ENCODE data around the gene PBX3. TPM values are rescaled to one million over a fixed set of nuclear protein-coding genes. Genes with fewer than 3 reads are reported as not detected.

Gene PBX3
- total RNA-seq, 2 donors from 2014 or later, result 71.1 to 91.5 TPM

DNA sequence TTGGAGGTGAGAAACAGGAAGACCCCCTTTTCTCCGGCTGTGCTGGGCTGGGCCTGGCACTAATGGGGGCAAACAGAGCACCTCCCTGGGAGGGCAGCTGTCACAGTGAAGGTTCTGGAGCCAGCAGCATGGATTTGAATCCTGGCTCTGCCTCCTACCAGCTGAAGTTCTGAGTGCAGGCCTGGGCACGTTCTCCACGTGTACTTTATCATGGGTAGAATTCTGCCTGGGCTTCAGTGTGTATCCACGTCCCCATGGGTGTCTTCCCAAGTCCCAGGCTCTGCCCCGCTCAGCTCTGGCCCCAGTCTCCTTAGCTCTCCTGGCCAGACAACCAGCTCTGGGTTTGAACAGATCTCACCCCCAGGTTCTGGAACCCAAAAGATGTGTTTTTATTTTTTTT is 223.2 kb downstream of the PBX3 start:
- Histone ChIP-seq H3K27me3 (no peaks in the 10 kb centered on the region), H3K27ac (no peak overlapping the region), H3K36me3 (peaks cover 9% of the 10 kb centered on the region), H3K9me3 (peaks cover 0 to 7% of the 10 kb centered on the region in 2 donors), H3K4me1 (no peaks in the 10 kb centered on the region), H3K4me3 (no peak overlapping the region)
- DNase-seq (ENCODE audit: low spot score), result no peak
- TF ChIP-seq, protein P1, sequence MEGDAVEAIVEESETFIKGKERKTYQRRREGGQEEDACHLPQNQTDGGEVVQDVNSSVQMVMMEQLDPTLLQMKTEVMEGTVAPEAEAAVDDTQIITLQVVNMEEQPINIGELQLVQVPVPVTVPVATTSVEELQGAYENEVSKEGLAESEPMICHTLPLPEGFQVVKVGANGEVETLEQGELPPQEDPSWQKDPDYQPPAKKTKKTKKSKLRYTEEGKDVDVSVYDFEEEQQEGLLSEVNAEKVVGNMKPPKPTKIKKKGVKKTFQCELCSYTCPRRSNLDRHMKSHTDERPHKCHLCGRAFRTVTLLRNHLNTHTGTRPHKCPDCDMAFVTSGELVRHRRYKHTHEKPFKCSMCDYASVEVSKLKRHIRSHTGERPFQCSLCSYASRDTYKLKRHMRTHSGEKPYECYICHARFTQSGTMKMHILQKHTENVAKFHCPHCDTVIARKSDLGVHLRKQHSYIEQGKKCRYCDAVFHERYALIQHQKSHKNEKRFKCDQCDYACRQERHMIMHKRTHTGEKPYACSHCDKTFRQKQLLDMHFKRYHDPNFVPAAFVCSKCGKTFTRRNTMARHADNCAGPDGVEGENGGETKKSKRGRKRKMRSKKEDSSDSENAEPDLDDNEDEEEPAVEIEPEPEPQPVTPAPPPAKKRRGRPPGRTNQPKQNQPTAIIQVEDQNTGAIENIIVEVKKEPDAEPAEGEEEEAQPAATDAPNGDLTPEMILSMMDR (IDR thresholded peaks at IDR 0.05), result no peak

DNA sequence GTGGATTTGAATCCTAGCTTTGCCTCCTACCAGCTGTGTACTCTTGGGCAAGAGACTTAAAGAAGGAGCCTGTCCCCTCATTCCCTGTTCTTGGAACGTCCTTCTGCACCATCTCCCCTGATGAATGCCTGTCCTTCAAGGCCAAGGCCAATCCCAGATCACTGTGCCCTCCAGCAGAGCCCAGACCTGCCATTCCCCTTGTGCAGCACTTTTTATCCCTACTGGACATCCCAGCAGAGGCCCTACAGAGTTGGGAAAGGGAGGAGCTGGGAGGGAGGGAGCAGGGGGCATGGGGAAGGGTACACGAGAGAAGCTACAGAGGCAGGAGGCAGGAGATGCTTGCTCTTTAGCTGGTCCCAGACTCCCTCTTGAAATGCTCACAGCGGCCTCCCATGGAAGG is 223.9 kb downstream of the PBX3 start:
- peak; percentile 46 for DNase-seq (ENCODE audit: low spot score)
- Histone ChIP-seq H3K27me3 (no peaks in the 10 kb centered on the region), H3K36me3 (peaks cover 2% of the 10 kb centered on the region), H3K4me1 (no peaks in the 10 kb centered on the region), H3K27ac (no peak overlapping the region), H3K4me3 (no peak overlapping the region), H3K9me3 (peaks cover 0 to 13% of the 10 kb centered on the region in 2 donors)
- TF ChIP-seq, protein P1 (IDR thresholded peaks at IDR 0.05), result no peak

DNA sequence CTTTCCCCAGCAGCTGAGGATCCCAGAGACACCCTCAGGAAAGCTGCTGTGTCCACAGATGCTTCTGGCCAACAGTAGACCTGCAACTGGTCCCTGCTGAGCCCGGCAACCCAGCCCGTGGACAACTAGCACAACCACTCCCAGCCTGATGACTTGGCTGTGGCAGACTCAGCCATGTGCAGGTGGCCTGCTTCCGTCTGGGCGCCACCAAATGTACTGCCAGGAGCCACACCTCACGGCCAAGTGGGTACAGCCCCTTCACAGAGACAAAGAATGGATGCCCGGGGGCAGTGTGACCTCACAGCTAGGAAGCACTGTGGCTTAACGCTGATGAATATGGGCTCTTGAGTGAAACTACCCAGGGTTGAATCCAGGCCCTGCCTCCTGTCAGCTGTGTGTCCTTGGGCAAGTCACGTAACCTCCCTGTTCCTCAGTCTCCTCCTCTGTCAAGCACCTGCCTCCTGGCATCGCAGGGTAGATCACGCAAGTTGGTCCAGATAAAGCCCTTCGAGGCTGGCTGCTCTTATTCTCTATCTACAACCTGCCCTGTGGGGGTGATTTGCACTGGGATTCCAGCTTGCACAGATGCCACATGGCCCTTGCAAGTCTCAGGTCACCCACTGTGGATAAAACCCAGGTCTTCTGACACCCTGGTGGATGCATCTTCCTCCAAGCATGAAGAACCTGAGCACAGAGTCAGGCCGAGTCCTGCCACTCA is 225.0 kb downstream of the PBX3 start:
- H3K36me3 ChIP-seq, result no peaks in the 10 kb centered on the region
- TF ChIP-seq, protein P1 (IDR thresholded peaks at IDR 0.05), result no peak
- no peak overlapping the region for H3K27ac ChIP-seq
- no peaks in the 10 kb centered on the region for H3K27me3 ChIP-seq
- DNase-seq (ENCODE audit: low spot score), result peak; percentile 47
- peaks cover 0 to 16% of the 10 kb centered on the region in 2 donors for H3K9me3 ChIP-seq
- H3K4me3 ChIP-seq, result no peak overlapping the region
- H3K4me1 ChIP-seq, result no peaks in the 10 kb centered on the region

DNA sequence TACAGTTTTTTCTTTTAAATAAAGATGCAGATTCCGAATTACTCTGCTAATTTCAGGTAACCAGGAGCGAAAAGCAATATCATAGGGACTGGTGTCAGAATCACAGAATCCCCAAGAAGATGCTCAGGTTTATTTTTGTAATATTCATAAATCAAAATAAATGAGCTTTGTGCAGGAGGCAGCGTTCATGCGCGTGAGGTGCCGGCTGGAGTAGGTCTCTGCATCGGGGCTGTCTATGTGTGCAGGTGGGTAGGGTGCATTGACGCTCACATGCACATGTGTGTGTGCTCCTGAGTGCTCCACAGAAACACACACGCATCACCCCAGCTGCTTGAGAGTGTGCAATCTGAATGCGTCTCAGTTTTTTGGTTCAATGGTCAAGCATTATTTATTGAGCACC is 226.4 kb downstream of the PBX3 start:
- no peaks in the 10 kb centered on the region for H3K27me3 ChIP-seq
- no peaks in the 10 kb centered on the region for H3K36me3 ChIP-seq
- no peak overlapping the region for H3K4me3 ChIP-seq
- peaks cover 0 to 16% of the 10 kb centered on the region in 2 donors for H3K9me3 ChIP-seq
- no peak overlapping the region for H3K27ac ChIP-seq
- H3K4me1 ChIP-seq, result no peaks in the 10 kb centered on the region
- TF ChIP-seq, protein P1 (IDR thresholded peaks at IDR 0.05), result no peak
- DNase-seq (ENCODE audit: low spot score), result peak; percentile 18

DNA sequence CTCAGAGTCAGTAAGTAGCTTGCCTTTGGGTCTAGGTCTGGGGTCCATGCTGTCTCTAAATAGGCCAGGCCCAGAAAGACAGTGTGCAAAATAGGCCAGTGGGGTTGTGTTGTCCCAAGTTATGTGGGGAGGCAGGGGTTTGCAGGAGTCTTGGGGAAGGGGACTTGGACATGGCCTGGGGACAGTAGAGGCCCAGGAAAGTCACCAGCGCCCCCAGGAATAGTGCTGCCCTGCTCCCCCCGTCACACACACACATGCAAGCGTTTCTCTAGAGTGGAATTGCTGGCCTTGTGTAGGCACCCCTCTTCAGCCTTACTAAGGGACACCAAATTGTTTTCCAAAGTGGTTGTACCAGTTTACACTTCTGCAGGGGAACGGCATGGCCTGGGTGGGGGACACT is 227.5 kb downstream of the PBX3 start:
- Histone ChIP-seq H3K27ac (no peak overlapping the region), H3K36me3 (no peaks in the 10 kb centered on the region), H3K9me3 (peaks cover 0 to 26% of the 10 kb centered on the region in 2 donors), H3K4me1 (no peaks in the 10 kb centered on the region), H3K4me3 (no peak overlapping the region), H3K27me3 (no peaks in the 10 kb centered on the region)
- no peak for DNase-seq (ENCODE audit: low spot score)
- TF ChIP-seq, protein P1 (IDR thresholded peaks at IDR 0.05), result no peak

DNA sequence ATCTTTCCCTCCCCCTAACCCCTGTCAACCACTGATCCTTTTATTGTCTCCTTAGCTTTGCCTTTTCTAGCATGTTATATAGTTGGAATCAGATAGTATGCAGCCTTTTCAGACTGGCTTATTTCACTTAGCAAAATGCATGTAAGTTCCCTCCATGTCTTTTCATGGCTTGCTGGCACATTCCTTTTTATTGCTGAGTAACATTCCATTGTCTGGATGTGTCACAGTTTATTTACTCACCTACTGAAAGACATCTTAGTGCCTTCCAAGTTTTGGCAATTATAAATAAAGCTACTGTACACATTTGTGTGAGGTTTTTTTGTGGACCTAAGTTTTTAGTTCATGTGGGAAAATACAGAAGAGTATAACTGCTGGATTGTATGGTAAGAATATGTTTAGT is 230.1 kb downstream of the PBX3 start:
- Histone ChIP-seq H3K36me3 (no peaks in the 10 kb centered on the region), H3K4me1 (no peaks in the 10 kb centered on the region), H3K4me3 (no peak overlapping the region), H3K27me3 (no peaks in the 10 kb centered on the region), H3K27ac (no peak overlapping the region), H3K9me3 (peaks cover 8 to 37% of the 10 kb centered on the region in 2 donors)
- TF ChIP-seq, protein P1 (IDR thresholded peaks at IDR 0.05), result no peak
- DNase-seq (ENCODE audit: low spot score), result no peak
